Right lobe of liver (tissue), 6 donors: ENCODE measurements around the gene CTU2. TPM values are rescaled to one million over a fixed set of nuclear protein-coding genes. Genes with fewer than 3 reads are reported as not detected.

Source experiments
- ATAC-seq, 4 donors: fragments of 200-7000 bp; cut with Tn5 transposase; one replicate each; pipeline ENCODE4 v1.9.1; 2020; ENCODE audit warnings: mild to moderate bottlenecking in 4 of 4, moderate library complexity in 4 of 4
- DNase-seq, 3 donors: peaks; one replicate each; pipeline ENCODE4 v3.0.0-alpha.2; 2020
- H3K27ac ChIP-seq, 3 donors: fragments of 200-600 bp; one replicate each; pipeline ENCODE4 v1.8.0; 2022
- H3K27me3 ChIP-seq, 2 donors: fragments of 200-600 bp; one replicate each; pipeline ENCODE4 v1.8.0; 2022
- H3K36me3 ChIP-seq, 4 donors: fragments of 200-600 bp; sonication (generic) in 1 of 4; one replicate each; pipeline versions ENCODE4 v1.5.1 to v1.8.0; 2017 to 2022; ENCODE audit warnings: control low read depth in 1 of 4
- H3K4me1 ChIP-seq, 4 donors: fragments of 200-600 bp; sonication (generic) in 1 of 4; one replicate each; pipeline versions ENCODE4 v1.5.1 to v1.8.0; 2017 to 2022; ENCODE audit warnings: control low read depth in 1 of 4
- H3K4me3 ChIP-seq, 3 donors: fragments of 200-600 bp; one replicate each; pipeline ENCODE4 v1.8.0; 2022
- H3K9me3 ChIP-seq, 4 donors: fragments of 200-600 bp; sonication (generic) in 1 of 4; one replicate each; pipeline versions ENCODE4 v1.5.1 to v1.8.0; 2017 to 2022; ENCODE audit warnings: control low read depth in 1 of 4
- POLR2A ChIP-seq: fragments of 450-650 bp; IDR thresholded peaks from one replicate; pipeline ENCODE4 v1.6.1; 2017; ENCODE audit warnings: antibody characterized with exemption, mild to moderate bottlenecking
- WGBS: methylation state at CpG from one replicate; pipeline ENCODE4 v1.1.6; 2018; ENCODE audit warnings: low coverage, low lambda C conversion rate; ENCODE audit not compliant: insufficient coverage; ENCODE audit errors: missing lambda C conversion rate; 5-methylcytosine and 5-hydroxymethylcytosine counted together
- intact Hi-C, 2 donors: fragments of 100-400 bp; cut with DNase I; formaldehyde crosslinking; loops; one replicate each; pipeline versions ENCODE4 v1.11.2 to v1.14.1; 2022
- total RNA-seq, 6 experiments: library from RNA; depleted of rRNA in 2 of 6; stranded (reverse); fragments of >200 nt in 2 of 6; fragmentation: NEBNext Ultra II Directional in 3 of 6; extraction: Animal tissue kit (Norgen Biotek cat#: 25700) in 3 of 6; gene quantifications; one replicate each; pipeline versions ENCODE4 v1.1.0 to v1.2.4, GENCODE V29; 2016 to 2023
- TF ChIP-seq, protein P1 (sequence below), 4 donors: fragments of 200-600 bp in 3 of 4; fragments of 450-650 bp in 1 of 4; IDR thresholded peaks; one replicate each; pipeline versions ENCODE4 v1.5.1 to v1.8.0; 2016 to 2022; ENCODE audit warnings: antibody characterized with exemption in 4 of 4, mild to moderate bottlenecking in 2 of 4
- donor health status: DM: no; HTN: yes; CAD: no.
- donor health status: DM: no; HTN: no; CAD: no.
- donor health status: DM: no; HTN: no; CAD: no.
- donor health status: DM: no; HTN: yes; CAD: no.
- donor health status: DM: no; HTN: yes; CAD: no.

Gene CTU2
- total RNA-seq, 6 experiments from 2014 or later: 5.0 to 9.5 (median 8.2) TPM

- H3K4me1 ChIP-seq: peaks cover 0 to 6% (median 3%) of the 10 kb centered on the region in 4 donors
- no peak for DNase-seq
- peaks cover 0 to 6% (median 0%) of the 10 kb centered on the region in 4 donors for H3K36me3 ChIP-seq
- TF ChIP-seq, protein P1, sequence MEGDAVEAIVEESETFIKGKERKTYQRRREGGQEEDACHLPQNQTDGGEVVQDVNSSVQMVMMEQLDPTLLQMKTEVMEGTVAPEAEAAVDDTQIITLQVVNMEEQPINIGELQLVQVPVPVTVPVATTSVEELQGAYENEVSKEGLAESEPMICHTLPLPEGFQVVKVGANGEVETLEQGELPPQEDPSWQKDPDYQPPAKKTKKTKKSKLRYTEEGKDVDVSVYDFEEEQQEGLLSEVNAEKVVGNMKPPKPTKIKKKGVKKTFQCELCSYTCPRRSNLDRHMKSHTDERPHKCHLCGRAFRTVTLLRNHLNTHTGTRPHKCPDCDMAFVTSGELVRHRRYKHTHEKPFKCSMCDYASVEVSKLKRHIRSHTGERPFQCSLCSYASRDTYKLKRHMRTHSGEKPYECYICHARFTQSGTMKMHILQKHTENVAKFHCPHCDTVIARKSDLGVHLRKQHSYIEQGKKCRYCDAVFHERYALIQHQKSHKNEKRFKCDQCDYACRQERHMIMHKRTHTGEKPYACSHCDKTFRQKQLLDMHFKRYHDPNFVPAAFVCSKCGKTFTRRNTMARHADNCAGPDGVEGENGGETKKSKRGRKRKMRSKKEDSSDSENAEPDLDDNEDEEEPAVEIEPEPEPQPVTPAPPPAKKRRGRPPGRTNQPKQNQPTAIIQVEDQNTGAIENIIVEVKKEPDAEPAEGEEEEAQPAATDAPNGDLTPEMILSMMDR (IDR thresholded peaks at IDR 0.05): no peak
- TF ChIP-seq POLR2A: no peak
- H3K4me3 ChIP-seq: no peak overlapping the region
- intact Hi-C loops: loop anchor here in 1 of 2 donors (5.0 kb wide), 1 partner anchor 46 kb away; the partner anchor contains the start of gene PIEZO1
- WGBS: 92% methylated on average over 15 of the region's 17 CpGs
- ATAC-seq: no peak
- H3K27ac ChIP-seq: no peak overlapping the region
- H3K27me3 ChIP-seq: no peaks in the 10 kb centered on the region
- no peaks in the 10 kb centered on the region for H3K9me3 ChIP-seq
Observed at GRCh38 chr16:88741368-88741767, 35.1 kb downstream of the CTU2 start.

- no peak for TF ChIP-seq POLR2A
- TF ChIP-seq, protein P1 (IDR thresholded peaks at IDR 0.05): no peak
- H3K9me3 ChIP-seq: no peaks in the 10 kb centered on the region
- WGBS: no CpG with 5 or more reads among the region's 19 CpGs
- no peaks in the 10 kb centered on the region for H3K27me3 ChIP-seq
- H3K36me3 ChIP-seq: peaks cover 0 to 6% (median 0%) of the 10 kb centered on the region in 4 donors
- peaks cover 0 to 6% (median 3%) of the 10 kb centered on the region in 4 donors for H3K4me1 ChIP-seq
- intact Hi-C loops: loop anchor here in 1 of 2 donors (5.0 kb wide), 1 partner anchor 44 kb away; the partner anchor contains the start of gene PIEZO1
- no peak overlapping the region for H3K4me3 ChIP-seq
- DNase-seq (no peak), ATAC-seq (no peak)
- no peak overlapping the region for H3K27ac ChIP-seq
Observed at GRCh38 chr16:88742896-88743605, 36.7 kb downstream of the CTU2 start.

GRCh38 chr16:88743693-88744576, 37.6 kb downstream of the CTU2 start:
- TF ChIP-seq, protein P1 (IDR thresholded peaks at IDR 0.05): peak; percentile 74 to 92 (median 87)
- no peak for TF ChIP-seq POLR2A
- WGBS: 48% methylated on average over 10 of the region's 32 CpGs
- H3K9me3 ChIP-seq: no peaks in the 10 kb centered on the region
- peaks cover 0 to 6% (median 3%) of the 10 kb centered on the region in 4 donors for H3K4me1 ChIP-seq
- ATAC-seq (peak; percentile 74 to 86 (median 82)), DNase-seq (peak; percentile 82 to 83 (median 82))
- H3K27ac ChIP-seq: no peak overlapping the region
- intact Hi-C loops: loop anchor here in 1 of 2 donors (5.0 kb wide), 1 partner anchor 43 kb away; the partner anchor contains the start of gene PIEZO1
- no peak overlapping the region for H3K4me3 ChIP-seq
- peaks cover 0 to 6% (median 0%) of the 10 kb centered on the region in 4 donors for H3K36me3 ChIP-seq
- H3K27me3 ChIP-seq: no peaks in the 10 kb centered on the region
